M059J (cell line): Measurements from ENCODE around the gene ATG2B. TPM values are rescaled to one million over a fixed set of nuclear protein-coding genes. Genes with fewer than 3 reads are reported as not detected.

Experiments
- DNase-seq: peaks from one replicate; pipeline ENCODE4 v3.0.0-alpha.2; 2012; ENCODE audit warnings: low read depth
- total RNA-seq: library from RNA; depleted of rRNA; stranded (reverse); fragments of >200 nt; shearing (Covaris generic); gene quantifications from 2 replicates; pipeline ENCODE4 v1.2.3, GENCODE V29; 2014

The ATG2B gene
- total RNA-seq, 1 experiment from 2014 or later: 7.6 TPM

DNA sequence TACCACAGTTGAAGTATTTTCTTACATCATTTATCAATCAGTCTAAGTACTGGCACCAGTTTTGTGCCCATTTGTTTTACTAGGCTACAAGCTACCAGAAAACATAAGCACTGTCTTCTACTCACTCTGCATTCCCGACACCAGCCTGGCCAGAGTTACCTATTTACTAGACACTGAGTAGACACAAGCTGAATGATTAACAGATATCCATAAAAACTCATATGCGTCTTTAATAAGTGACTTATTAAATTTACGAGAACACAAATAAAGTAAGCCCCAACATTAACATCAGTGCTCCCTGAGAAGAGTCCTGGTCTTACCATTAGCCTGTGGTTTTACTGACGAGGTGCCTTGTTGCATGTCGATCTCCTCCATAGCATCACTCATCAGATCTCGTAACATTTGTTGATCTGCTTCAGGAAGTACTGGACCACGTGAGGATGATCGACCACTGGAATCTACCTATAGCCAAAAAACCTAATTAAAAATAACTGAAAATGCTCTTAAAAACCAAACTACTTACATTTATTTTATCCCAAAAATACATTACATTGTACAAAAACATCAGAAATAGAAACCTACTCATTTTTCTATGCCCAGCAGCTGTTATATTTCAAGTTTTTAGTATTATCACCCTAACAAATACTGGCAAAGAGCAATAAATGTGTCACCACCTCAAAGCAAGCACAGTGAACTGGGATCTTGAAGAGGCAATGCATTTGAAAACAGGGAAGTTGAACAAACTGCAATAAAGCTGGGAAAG is 53.8 kb downstream of the ATG2B start:
- DNase-seq: no peak

DNA sequence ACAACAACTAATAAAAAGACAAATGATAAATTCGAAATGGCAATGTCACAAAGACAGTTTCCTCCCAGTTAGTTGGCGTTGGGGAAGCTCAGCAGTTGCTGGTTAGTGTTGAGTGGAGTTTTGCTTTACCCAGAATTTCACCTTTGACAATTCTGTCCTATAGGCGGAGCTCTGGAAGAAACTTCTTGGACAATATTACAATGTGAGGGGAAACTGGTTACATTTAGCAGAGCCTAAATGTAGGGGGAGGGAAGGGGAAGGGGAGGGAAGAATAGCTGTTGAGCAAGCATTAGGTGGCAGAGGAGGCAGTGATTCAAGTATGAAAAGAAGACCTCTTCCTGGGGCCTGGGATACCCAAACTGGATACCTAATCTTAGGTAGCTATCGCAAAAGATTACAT is 55.7 kb downstream of the ATG2B start:
- DNase-seq: no peak

DNA sequence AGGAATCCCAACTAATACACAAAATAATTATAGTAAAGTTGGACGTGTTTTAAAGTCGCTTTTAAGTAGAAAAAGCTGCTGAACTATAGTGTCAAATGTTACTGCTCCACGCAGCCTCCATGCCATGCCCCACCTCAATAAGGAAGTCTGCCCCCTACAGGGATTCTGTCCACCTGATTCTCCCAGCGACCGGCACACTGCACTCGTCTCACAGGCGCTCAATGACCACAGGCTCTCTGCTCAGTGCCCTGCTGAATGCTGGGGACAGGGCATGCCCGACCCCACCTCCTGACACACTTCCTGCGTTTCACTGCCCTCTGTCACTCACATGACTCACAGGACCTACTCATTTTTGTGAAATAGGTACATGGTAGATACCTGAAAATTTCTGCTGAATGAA is 58.2 kb downstream of the ATG2B start:
- DNase-seq: no peak

DNA sequence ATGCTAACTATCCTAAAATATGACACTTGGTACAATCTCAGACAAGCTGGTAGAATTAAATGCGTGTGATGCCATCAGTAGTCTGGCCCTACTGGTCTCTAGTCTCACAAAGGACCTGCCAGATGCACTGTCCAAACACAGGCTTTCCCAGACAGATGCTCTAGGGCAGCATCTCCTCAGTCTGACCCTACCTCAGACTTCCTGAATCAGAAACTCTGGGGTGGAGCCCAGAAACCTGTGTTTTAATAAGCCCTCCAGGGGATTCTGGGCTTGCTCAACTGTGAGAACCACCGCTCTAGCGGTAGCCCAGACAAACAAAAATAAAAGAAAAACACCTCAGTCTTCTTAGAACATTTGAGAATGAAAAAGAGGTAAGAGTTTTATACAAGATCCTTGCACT is 59.2 kb downstream of the ATG2B start:
- DNase-seq: peak; percentile 13

DNA sequence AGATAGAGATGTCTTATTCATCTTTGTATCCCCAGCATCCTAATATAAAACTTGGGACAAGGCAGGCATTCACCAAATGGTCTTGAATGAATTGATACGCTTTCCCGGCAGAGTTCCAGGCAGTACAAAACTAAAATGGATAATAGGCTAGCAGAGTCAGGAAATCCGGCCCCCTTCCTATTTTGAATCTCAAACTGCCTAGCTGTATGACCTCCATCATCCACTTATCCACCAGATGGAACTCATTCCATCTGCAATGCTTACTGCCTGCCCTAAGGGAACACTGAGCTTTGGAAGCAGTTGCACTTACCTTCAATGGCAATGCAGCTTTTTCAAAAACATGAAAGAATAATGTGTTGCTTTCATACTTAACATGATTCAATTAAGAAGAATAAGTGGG is 63.7 kb downstream of the ATG2B start:
- DNase-seq: no peak

DNA sequence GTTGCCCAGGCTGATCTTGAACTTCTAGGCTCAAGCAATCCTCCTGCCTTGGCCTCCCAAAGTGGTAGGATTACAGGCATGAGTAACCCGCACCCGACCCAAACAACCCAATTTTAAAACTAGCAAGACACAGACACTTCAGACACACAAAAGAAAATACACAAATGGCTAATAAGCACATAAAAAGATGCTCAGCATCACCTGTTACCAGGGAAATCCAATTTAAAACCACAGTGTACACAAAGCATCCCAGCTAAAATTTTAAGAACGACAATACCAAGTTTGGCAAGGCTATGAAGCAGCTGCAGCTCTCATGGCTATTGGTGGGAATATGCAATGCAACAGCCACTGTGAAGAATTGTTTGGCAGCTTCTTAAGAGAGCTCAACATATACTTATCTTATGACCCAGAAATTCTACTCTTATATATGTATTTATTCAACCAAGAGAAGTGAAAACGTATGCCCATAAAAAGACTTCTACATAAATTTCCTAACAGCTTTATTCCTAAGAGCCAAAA is 65.1 kb downstream of the ATG2B start:
- DNase-seq: no peak

- DNase-seq: peak; percentile 25
These were observed 66.1 kb downstream of the ATG2B start for GRCh38 chr14:96297000-96297399.

GRCh38 chr14:96294246-96294645 is 68.9 kb downstream of the ATG2B start:
- DNase-seq: no peak

DNA sequence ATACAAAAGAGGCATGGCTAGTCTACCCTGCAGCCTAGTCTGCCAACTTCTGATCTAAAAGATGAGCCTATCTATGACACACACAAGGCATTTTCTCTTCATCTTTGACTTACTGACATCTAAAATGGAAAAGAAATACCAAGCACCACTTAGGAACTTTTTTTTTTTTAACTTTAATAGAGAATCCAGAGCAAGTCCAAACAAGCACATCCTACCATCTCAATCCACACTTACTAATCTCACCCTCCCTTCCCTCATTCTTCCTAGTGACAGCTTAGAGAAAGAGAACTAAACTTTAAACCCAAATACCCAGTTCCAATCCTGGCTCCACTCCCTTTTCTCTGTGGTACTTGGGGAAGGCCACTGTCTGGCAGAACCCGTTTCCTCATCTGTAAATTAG is 75.3 kb downstream of the ATG2B start:
- no peak for DNase-seq

GRCh38 chr14:96286251-96286650 is 76.9 kb downstream of the ATG2B start:
- no peak for DNase-seq

DNA sequence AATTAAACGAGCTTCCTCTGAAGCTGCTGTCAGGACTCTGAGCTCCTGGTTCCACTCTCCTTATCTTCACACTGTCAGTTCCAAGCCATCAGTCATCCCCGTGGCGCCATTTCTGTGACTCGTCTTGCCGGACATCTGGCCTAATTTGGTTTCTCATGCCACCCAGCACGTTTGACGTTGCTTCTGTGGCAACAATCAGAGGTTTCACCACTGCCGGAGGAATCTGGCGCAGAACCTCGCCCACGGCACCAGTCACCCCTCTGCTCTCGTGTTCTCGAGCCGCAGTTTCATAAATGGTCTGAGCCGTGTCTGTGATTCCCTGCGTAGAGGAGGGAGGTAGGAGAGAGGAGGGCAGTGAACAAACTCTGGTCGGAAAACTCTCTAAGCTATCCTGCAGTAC is 77.5 kb downstream of the ATG2B start:
- DNase-seq: no peak

GRCh38 chr14:96284430-96284829 is 78.7 kb downstream of the ATG2B start:
- DNase-seq: no peak

GRCh38 chr14:96284008-96284407 is 79.1 kb downstream of the ATG2B start:
- DNase-seq: no peak

- no peak for DNase-seq
These were observed 81.7 kb downstream of the ATG2B start for GRCh38 chr14:96281486-96281885.

DNA sequence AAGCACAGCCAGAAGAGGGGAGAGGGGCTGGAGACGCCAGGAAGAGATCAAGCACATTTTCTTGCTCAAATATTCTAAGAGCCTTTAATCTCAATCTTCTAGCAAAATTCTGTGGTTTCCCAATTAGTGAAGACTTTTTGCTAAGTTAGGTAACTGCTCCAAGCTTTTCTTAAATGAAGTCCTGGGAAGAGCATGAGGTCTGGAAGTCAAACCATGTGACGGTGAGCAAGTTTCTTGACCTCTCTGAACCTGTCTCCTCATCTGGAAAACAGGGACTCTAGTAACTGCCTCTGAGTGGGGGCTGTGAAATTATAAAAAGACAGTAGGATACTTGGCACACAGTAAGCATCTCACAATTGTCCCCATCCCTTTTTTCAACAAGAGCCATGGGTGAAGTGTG is 83.0 kb downstream of the ATG2B start:
- no peak for DNase-seq

DNA sequence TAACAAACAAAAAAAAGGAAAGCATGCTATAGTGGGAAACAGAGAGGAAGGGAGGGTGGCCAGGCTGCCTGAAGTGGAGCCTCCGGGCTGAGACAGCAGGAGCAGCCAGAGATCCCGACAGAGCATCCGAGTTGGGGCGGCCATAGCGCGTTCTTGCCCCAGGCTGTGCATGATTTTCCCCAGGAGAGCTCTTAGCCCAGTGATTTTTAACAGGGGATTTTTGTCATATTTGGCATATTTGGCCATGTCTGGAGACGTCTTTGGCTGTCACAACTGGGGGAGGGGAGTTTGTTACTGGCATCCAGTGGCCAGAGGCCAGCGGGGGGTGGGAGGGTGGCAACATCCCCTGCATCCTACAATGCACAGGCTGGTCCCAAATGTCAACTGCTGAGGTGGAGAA is 83.6 kb downstream of the ATG2B start:
- no peak for DNase-seq

GRCh38 chr14:96277890-96278289 is 85.3 kb downstream of the ATG2B start:
- DNase-seq: no peak

GRCh38 chr14:96275177-96276112 is 87.7 kb downstream of the ATG2B start:
- DNase-seq: peak; percentile 48

GRCh38 chr14:96274543-96274942 is 88.6 kb downstream of the ATG2B start:
- DNase-seq: no peak

DNA sequence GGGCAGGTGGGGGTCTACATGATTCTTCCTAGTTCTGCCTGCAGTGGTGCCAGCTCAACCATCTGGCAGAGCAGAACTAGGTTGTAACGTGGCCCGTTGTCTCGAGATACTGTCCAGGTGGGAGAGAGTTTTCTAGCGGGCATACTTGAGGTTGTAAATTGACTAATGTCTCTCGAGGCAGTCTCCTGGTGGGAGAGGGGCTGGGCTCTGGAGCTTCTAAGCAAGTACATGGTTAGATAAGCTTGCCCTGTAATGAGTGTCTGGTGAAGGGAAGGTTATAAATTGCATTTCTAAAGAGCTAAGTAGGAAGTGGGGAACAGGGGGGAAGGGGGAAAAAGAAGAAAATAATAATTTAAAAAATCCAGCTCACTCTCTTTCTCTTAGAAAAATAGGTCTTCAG is 89.0 kb downstream of the ATG2B start:
- no peak for DNase-seq

DNA sequence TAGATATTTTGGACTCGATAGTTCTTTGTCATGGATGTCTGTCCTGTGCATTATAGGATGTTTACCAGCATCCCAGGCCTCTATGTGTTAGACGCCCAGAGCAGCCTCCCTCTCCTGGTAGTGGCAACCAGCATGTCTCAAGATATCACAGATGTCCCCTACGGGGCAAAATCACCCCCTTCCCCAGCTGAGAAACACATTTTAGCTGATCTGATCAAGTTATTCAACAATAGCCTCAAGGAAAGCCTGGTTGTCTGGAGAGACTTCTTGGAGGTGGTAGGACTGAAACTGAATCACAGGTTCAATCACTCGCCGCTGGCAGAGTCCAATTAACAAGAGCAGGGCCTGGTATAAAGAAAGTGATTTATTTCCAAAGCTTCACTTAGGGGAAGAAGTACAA is 89.5 kb downstream of the ATG2B start:
- no peak for DNase-seq

DNA sequence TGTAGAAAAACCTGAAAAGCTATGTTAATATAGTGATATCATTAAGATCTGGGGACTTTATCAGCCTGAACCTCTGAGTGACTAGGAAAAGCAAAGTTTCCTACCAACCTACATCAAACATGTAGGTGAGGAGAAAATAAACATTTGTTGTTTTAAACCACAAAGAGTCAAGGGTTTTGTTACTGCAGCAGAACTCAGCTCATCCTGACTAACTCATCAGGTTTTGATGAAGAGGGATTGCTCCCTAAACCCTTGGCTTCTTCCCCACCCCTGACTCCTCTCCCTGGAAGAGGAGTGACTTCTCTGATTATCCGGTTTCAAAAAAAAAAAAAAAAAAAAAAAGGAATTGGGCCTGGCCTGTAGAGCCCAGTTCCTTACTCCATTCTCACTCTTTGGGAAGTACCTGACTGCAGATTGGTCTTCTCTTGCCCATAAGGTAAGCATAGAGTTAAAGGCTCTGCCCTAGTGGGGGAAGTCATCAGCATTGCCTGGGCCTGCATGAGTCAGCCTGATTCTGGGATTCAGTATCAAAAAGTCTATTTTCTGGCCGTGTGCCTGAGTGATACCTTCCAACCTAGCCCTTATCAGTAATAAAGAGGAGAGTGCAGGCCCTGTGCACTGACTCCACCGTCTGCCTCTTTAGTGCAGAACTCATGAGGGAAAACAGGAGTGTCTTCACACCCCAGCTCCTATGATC is 90.2 kb downstream of the ATG2B start:
- DNase-seq: peak; percentile 54
